ENCODE results near the gene NDRG4. TPM values are rescaled to one million over a fixed set of nuclear protein-coding genes. Genes with fewer than 3 reads are reported as not detected.

The NDRG4 gene
- total RNA-seq, 1 donor from 2014 or later = 1.7 TPM

GRCh38 chr16:58503863-58504688 is 4.1 kb downstream of the NDRG4 start:
- no peak overlapping the region for H3K27ac Mint-ChIP-seq
- intact Hi-C loops (cut with micrococcal nuclease) = no loop called here

GRCh38 chr16:58506241-58507194 is 6.6 kb downstream of the NDRG4 start:
- H3K9me3 Mint-ChIP-seq = no peaks in the 10 kb centered on the region
- peaks cover 1% of the 10 kb centered on the region for H3K4me1 Mint-ChIP-seq
- no peak overlapping the region for H3K27ac Mint-ChIP-seq
- no peak for DNase-seq
- H3K27me3 Mint-ChIP-seq = no peaks in the 10 kb centered on the region
- intact Hi-C loops (cut with micrococcal nuclease) = no loop called here
- no peak overlapping the region for H3K4me3 Mint-ChIP-seq
- H3K36me3 Mint-ChIP-seq (ENCODE audit: low read depth) = no peaks in the 10 kb centered on the region

More at GRCh38 chr16:58503863-58504688, 4.1 kb downstream of the NDRG4 start:
- no peaks in the 10 kb centered on the region for H3K9me3 Mint-ChIP-seq
- no peak overlapping the region for H3K4me3 Mint-ChIP-seq
- H3K27me3 Mint-ChIP-seq = peaks cover 4% of the 10 kb centered on the region
- H3K4me1 Mint-ChIP-seq = peaks cover 7% of the 10 kb centered on the region
- DNase-seq = no peak
- H3K36me3 Mint-ChIP-seq (ENCODE audit: low read depth) = no peaks in the 10 kb centered on the region

GRCh38 chr16:58507195-58507962 is 7.4 kb downstream of the NDRG4 start:
- Mint-ChIP-seq H3K4me3 (no peak overlapping the region), H3K27ac (no peak overlapping the region), H3K27me3 (no peaks in the 10 kb centered on the region), H3K9me3 (no peaks in the 10 kb centered on the region), H3K36me3 (ENCODE audit: low read depth) (peaks cover 2% of the 10 kb centered on the region), H3K4me1 (peaks cover 2% of the 10 kb centered on the region)
- intact Hi-C loops (cut with micrococcal nuclease) = no loop called here
- no peak for DNase-seq

- no peaks in the 10 kb centered on the region for H3K9me3 Mint-ChIP-seq
- no peak overlapping the region for H3K4me3 Mint-ChIP-seq
- H3K27me3 Mint-ChIP-seq = no peaks in the 10 kb centered on the region
- DNase-seq = no peak
- H3K36me3 Mint-ChIP-seq (ENCODE audit: low read depth) = peaks cover 2% of the 10 kb centered on the region
- no peak overlapping the region for H3K27ac Mint-ChIP-seq
- intact Hi-C loops (cut with micrococcal nuclease) = no loop called here
- H3K4me1 Mint-ChIP-seq = peaks cover 2% of the 10 kb centered on the region
Measured at GRCh38 chr16:58507963-58508670, 8.2 kb downstream of the NDRG4 start.

- intact Hi-C loops (cut with micrococcal nuclease) = no loop called here
- no peaks in the 10 kb centered on the region for H3K9me3 Mint-ChIP-seq
Measured at GRCh38 chr16:58508671-58509251, 8.8 kb downstream of the NDRG4 start.

GRCh38 chr16:58509256-58510096 is 9.5 kb downstream of the NDRG4 start:
- peaks cover 2% of the 10 kb centered on the region for H3K36me3 Mint-ChIP-seq (ENCODE audit: low read depth)
- H3K27ac Mint-ChIP-seq = no peak overlapping the region
- no peaks in the 10 kb centered on the region for H3K9me3 Mint-ChIP-seq
- H3K4me3 Mint-ChIP-seq = no peak overlapping the region
- DNase-seq = no peak
- H3K4me1 Mint-ChIP-seq = peaks cover 2% of the 10 kb centered on the region
- no peaks in the 10 kb centered on the region for H3K27me3 Mint-ChIP-seq
- intact Hi-C loops (cut with micrococcal nuclease) = no loop called here

More at GRCh38 chr16:58508671-58509251, 8.8 kb downstream of the NDRG4 start:
- DNase-seq = no peak
- H3K36me3 Mint-ChIP-seq (ENCODE audit: low read depth) = peaks cover 2% of the 10 kb centered on the region
- H3K27ac Mint-ChIP-seq = no peak overlapping the region
- H3K4me3 Mint-ChIP-seq = no peak overlapping the region
- no peaks in the 10 kb centered on the region for H3K27me3 Mint-ChIP-seq
- H3K4me1 Mint-ChIP-seq = peaks cover 2% of the 10 kb centered on the region

- H3K36me3 Mint-ChIP-seq (ENCODE audit: low read depth) = peaks cover 6% of the 10 kb centered on the region
- no peak overlapping the region for H3K27ac Mint-ChIP-seq
- H3K27me3 Mint-ChIP-seq = no peaks in the 10 kb centered on the region
- no peak for DNase-seq
- intact Hi-C loops (cut with micrococcal nuclease) = no loop called here
- H3K4me1 Mint-ChIP-seq = peaks cover 6% of the 10 kb centered on the region
- H3K4me3 Mint-ChIP-seq = no peak overlapping the region
- H3K9me3 Mint-ChIP-seq = no peaks in the 10 kb centered on the region
Measured at GRCh38 chr16:58510097-58510775, 10.3 kb downstream of the NDRG4 start.

- Mint-ChIP-seq H3K27ac (no peak overlapping the region), H3K4me3 (no peak overlapping the region), H3K9me3 (no peaks in the 10 kb centered on the region), H3K27me3 (no peaks in the 10 kb centered on the region), H3K36me3 (ENCODE audit: low read depth) (peaks cover 11% of the 10 kb centered on the region), H3K4me1 (peaks cover 6% of the 10 kb centered on the region)
- no peak for DNase-seq
- intact Hi-C loops (cut with micrococcal nuclease) = no loop called here
Measured at GRCh38 chr16:58510776-58511628, 11.1 kb downstream of the NDRG4 start.

- H3K4me3 Mint-ChIP-seq = no peak overlapping the region
- DNase-seq = peak; percentile 95
- peaks cover 15% of the 10 kb centered on the region for H3K36me3 Mint-ChIP-seq (ENCODE audit: low read depth)
- peaks cover 13% of the 10 kb centered on the region for H3K4me1 Mint-ChIP-seq
- no peaks in the 10 kb centered on the region for H3K9me3 Mint-ChIP-seq
- H3K27ac Mint-ChIP-seq = peak overlapping the region; percentile 42
- intact Hi-C loops (cut with micrococcal nuclease) = loop anchor here (1.0 kb wide), 2 partner anchors 149 to 244 kb away; no protein-coding TSS in a partner anchor
- no peaks in the 10 kb centered on the region for H3K27me3 Mint-ChIP-seq
Measured at GRCh38 chr16:58511933-58512815, 12.2 kb downstream of the NDRG4 start.

GRCh38 chr16:58513874-58514273 is 13.9 kb downstream of the NDRG4 start:
- DNase-seq = no peak
- intact Hi-C loops (cut with micrococcal nuclease) = no loop called here
- no peaks in the 10 kb centered on the region for H3K9me3 Mint-ChIP-seq
- H3K36me3 Mint-ChIP-seq (ENCODE audit: low read depth) = peaks cover 27% of the 10 kb centered on the region
- no peak overlapping the region for H3K4me3 Mint-ChIP-seq
- no peak overlapping the region for H3K27ac Mint-ChIP-seq
- H3K4me1 Mint-ChIP-seq = peaks cover 19% of the 10 kb centered on the region
- no peaks in the 10 kb centered on the region for H3K27me3 Mint-ChIP-seq
